IMR-90 (cell line): ENCODE results near the gene DET1. TPM values are rescaled to one million over a fixed set of nuclear protein-coding genes. Genes with fewer than 3 reads are reported as not detected.

Experiments
- ATAC-seq: fragments of 200-7000 bp; cut with Tn5 transposase; 2 replicates; pipeline ENCODE4 v1.9.1; 2020; ENCODE audit warnings: low read depth, mild to moderate bottlenecking, moderate library complexity
- BruUV-seq: library from RNA; stranded (reverse); fragments of 400-500 nt; replicated peaks from 2 replicates; lab custom pipeline; 2021; lab: Mats Ljungman, UMichigan
- CTCF ChIA-PET: fragments of 300-600 bp; formaldehyde crosslinking; extraction: SDS; loops from one replicate; lab custom pipeline; 2021; ENCODE audit warnings: antibody characterized with exemption; lab: Yijun Ruan, JAX
- POLR2A ChIA-PET: fragments of 300-600 bp; sonication (Branson Sonifier 250); formaldehyde crosslinking; loops from one replicate; lab custom pipeline; 2022; ENCODE audit warnings: antibody characterized with exemption; ENCODE audit not compliant: unreplicated experiment; lab: Charles Lee
- DNase-seq: peaks from one replicate; pipeline ENCODE4 v3.0.0; 2013
- H2AFZ ChIP-seq: replicated peaks from 2 replicates; pipeline ENCODE3; 2013; ENCODE audit warnings: low read length, mild to moderate bottlenecking; ENCODE audit not compliant: poor library complexity
- H2AK5ac ChIP-seq: 2 replicates; pipeline ENCODE4 v1.6.1; 2013; ENCODE audit warnings: low read depth, low read length, inconsistent platforms
- H2AK9ac ChIP-seq: replicated peaks from 2 replicates; pipeline ENCODE3; 2013; ENCODE audit warnings: mild to moderate bottlenecking, low read depth, low read length, moderate library complexity; ENCODE audit not compliant: poor library complexity
- H2BK120ac ChIP-seq: 2 replicates; pipeline ENCODE4 v1.6.1; 2013; ENCODE audit warnings: low read depth, low read length, inconsistent platforms
- H2BK15ac ChIP-seq: 3 replicates; pipeline ENCODE4 v1.6.1; 2013; ENCODE audit warnings: low read depth, low read length, inconsistent platforms
- H2BK20ac ChIP-seq: 2 replicates; pipeline ENCODE4 v1.6.1; 2013; ENCODE audit warnings: low read depth, mild to moderate bottlenecking, inconsistent platforms, low read length, moderate library complexity
- H2BK5ac ChIP-seq: 2 replicates; pipeline ENCODE4 v1.6.1; 2013; ENCODE audit warnings: mild to moderate bottlenecking, low read depth, low read length, inconsistent platforms; ENCODE audit not compliant: poor library complexity, severe bottlenecking
- H3K14ac ChIP-seq: replicated peaks from 2 replicates; pipeline ENCODE4 v1.6.1; 2013; ENCODE audit warnings: low read depth, low read length, inconsistent platforms
- H3K18ac ChIP-seq: 2 replicates; pipeline ENCODE4 v1.6.1; 2013; ENCODE audit warnings: low read depth, low read length, control low read depth
- H3K23ac ChIP-seq: 2 replicates; pipeline ENCODE4 v1.6.1; 2013; ENCODE audit warnings: low read depth, low read length, inconsistent platforms
- H3K27ac ChIP-seq: 2 replicates; pipeline ENCODE4 v1.5.1; 2013; ENCODE audit warnings: mild to moderate bottlenecking, control low read depth, low read length; ENCODE audit not compliant: insufficient read depth
- H3K27me3 ChIP-seq: 2 replicates; pipeline ENCODE4 v1.6.1; 2013; ENCODE audit warnings: low read length; ENCODE audit not compliant: control insufficient read depth, insufficient read depth
- H3K36me3 ChIP-seq: 2 replicates; pipeline ENCODE4 v1.6.1; 2013; ENCODE audit warnings: low read length, mixed read lengths; ENCODE audit not compliant: control insufficient read depth, insufficient read depth
- H3K4ac ChIP-seq: 2 replicates; pipeline ENCODE4 v1.6.1; 2013; ENCODE audit warnings: low read depth, low read length, inconsistent platforms
- H3K4me1 ChIP-seq: 2 replicates; pipeline ENCODE4 v1.6.1; 2013; ENCODE audit warnings: low read length, mixed read lengths; ENCODE audit not compliant: control insufficient read depth, insufficient read depth
- H3K4me2 ChIP-seq: 2 replicates; pipeline ENCODE4 v1.6.1; 2013; ENCODE audit warnings: low read depth, mild to moderate bottlenecking, control low read depth, low read length, moderate library complexity
- H3K4me3 ChIP-seq: 2 replicates; pipeline ENCODE4 v1.5.1; 2013; ENCODE audit warnings: low read depth, mild to moderate bottlenecking, control low read depth, low read length, moderate library complexity; ENCODE audit not compliant: insufficient read depth
- H3K56ac ChIP-seq: 2 replicates; pipeline ENCODE4 v1.6.1; 2013; ENCODE audit warnings: low read length, inconsistent platforms; ENCODE audit not compliant: insufficient read depth; ENCODE audit errors: extremely low read depth
- H3K79me1 ChIP-seq, 2 experiments: 2 replicates each; pipeline ENCODE4 v1.6.1; 2013; ENCODE audit warnings: low read length in 2 of 2, inconsistent platforms in 1 of 2, low read depth in 1 of 2
- H3K9ac ChIP-seq: 2 replicates; pipeline ENCODE4 v1.6.1; 2013; ENCODE audit warnings: low read depth, low read length, control low read depth
- H3K9me1 ChIP-seq: 2 replicates; pipeline ENCODE4 v1.6.1; 2013; ENCODE audit warnings: low read length, inconsistent platforms; ENCODE audit not compliant: insufficient read depth
- H3K9me3 ChIP-seq: 2 replicates; pipeline ENCODE4 v1.6.1; 2013; ENCODE audit warnings: low read length; ENCODE audit not compliant: control insufficient read depth, insufficient read depth
- H4K20me1 ChIP-seq: 2 replicates; pipeline ENCODE4 v1.6.1; 2013; ENCODE audit warnings: low read length, inconsistent platforms; ENCODE audit not compliant: insufficient read depth
- H4K5ac ChIP-seq: 2 replicates; pipeline ENCODE4 v1.6.1; 2013; ENCODE audit warnings: mild to moderate bottlenecking, low read depth, low read length, control low read depth
- H4K8ac ChIP-seq, 2 experiments: 2 replicates each; pipeline ENCODE4 v1.6.1; 2013; ENCODE audit warnings: low read depth in 2 of 2, low read length in 2 of 2, control low read depth in 1 of 2, inconsistent platforms in 1 of 2
- H4K91ac ChIP-seq: 2 replicates; pipeline ENCODE4 v1.6.1; 2013; ENCODE audit warnings: low read depth, low read length, inconsistent platforms; ENCODE audit not compliant: insufficient read depth
- BHLHE40 ChIP-seq: fragments of 150-350 bp; IDR thresholded peaks from 2 replicates; pipeline ENCODE4 v1.6.1; 2016; ENCODE audit warnings: mild to moderate bottlenecking, low read depth, low read length
- CEBPB ChIP-seq: IDR thresholded peaks from 2 replicates; pipeline ENCODE4 v1.6.1; 2012; ENCODE audit warnings: low read depth, low read length, improper control_type of control experiment
- CHD1 ChIP-seq: IDR thresholded peaks from 2 replicates; pipeline ENCODE4 v1.6.1; 2012; ENCODE audit warnings: low read depth, low read length, improper control_type of control experiment
- FOS ChIP-seq: fragments of 150-350 bp; IDR thresholded peaks from 2 replicates; pipeline ENCODE4 v1.6.1; 2016; ENCODE audit warnings: low read depth, low read length
- MAFK ChIP-seq: IDR thresholded peaks from 2 replicates; pipeline ENCODE4 v1.6.1; 2012; ENCODE audit warnings: low read depth, low read length, improper control_type of control experiment
- MAZ ChIP-seq: IDR thresholded peaks from 2 replicates; pipeline ENCODE4 v1.6.1; 2012; ENCODE audit warnings: low read depth, mild to moderate bottlenecking, low read length, improper control_type of control experiment, moderate library complexity, borderline replicate concordance
- MXI1 ChIP-seq: IDR thresholded peaks from 2 replicates; pipeline ENCODE4 v1.6.1; 2012; ENCODE audit warnings: low read depth, mild to moderate bottlenecking, low read length, moderate library complexity, borderline replicate concordance
- NFE2L2 ChIP-seq: fragments of 150-350 bp; IDR thresholded peaks from 2 replicates; pipeline ENCODE4 v1.6.1; 2016; ENCODE audit warnings: low read depth, mild to moderate bottlenecking, low read length
- POLR2A ChIP-seq: IDR thresholded peaks from 2 replicates; pipeline ENCODE4 v1.6.1; 2012; ENCODE audit warnings: mild to moderate bottlenecking, low read depth, low read length
- RAD21 ChIP-seq: IDR thresholded peaks from 2 replicates; pipeline ENCODE4 v1.6.1; 2012; ENCODE audit warnings: low read length, improper control_type of control experiment
- RCOR1 ChIP-seq: IDR thresholded peaks from 2 replicates; pipeline ENCODE4 v1.6.1; 2012; ENCODE audit warnings: mild to moderate bottlenecking, low read length, improper control_type of control experiment; ENCODE audit not compliant: insufficient replicate concordance
- RFX5 ChIP-seq: IDR thresholded peaks from 2 replicates; pipeline ENCODE4 v1.8.0; 2012; ENCODE audit warnings: low read depth, mild to moderate bottlenecking, low read length, moderate library complexity
- SMC3 ChIP-seq: fragments of 150-350 bp; IDR thresholded peaks from 2 replicates; pipeline ENCODE4 v1.6.1; 2016; ENCODE audit warnings: low read depth, mild to moderate bottlenecking, antibody characterized with exemption, low read length, moderate library complexity
- WGBS, 2 experiments: methylation state at CpG; one replicate each; pipeline versions ENCODE4 v1.1.5 to v1.1.7; 2013; ENCODE audit warnings: missing lambda C conversion rate in 2 of 2; ENCODE audit not compliant: insufficient read length in 1 of 2; ENCODE audit errors: extremely low coverage in 2 of 2; 5-methylcytosine and 5-hydroxymethylcytosine counted together
- dilution Hi-C: fragments of 300-500 bp; cut with HindIII; formaldehyde crosslinking; loops from one replicate; pipeline ENCODE4 v1.14.3; 2018; ENCODE audit warnings: low sequenced_read_pairs; ENCODE audit not compliant: unreplicated experiment
- in situ Hi-C: fragments of 300-500 bp; cut with MboI; formaldehyde crosslinking; loops from 3 replicates; pipeline ENCODE4 v1.14.3; 2019; ENCODE audit warnings: low sequenced_read_pairs, inconsistent platforms, mixed read lengths
- intact Hi-C: fragments of 100-400 bp; cut with micrococcal nuclease; formaldehyde crosslinking; loops from 2 replicates; pipeline ENCODE4 v1.10.0; 2022
- polyA plus RNA-seq, 3 experiments: library from polyadenylated mRNA; depleted of rRNA; stranded (reverse); fragments of >200 nt; gene quantifications; 2 replicates each; pipeline ENCODE4 v1.2.3, GENCODE V29; 2012; ENCODE audit warnings: low replicate concordance in 1 of 3
- total RNA-seq: library from RNA; depleted of rRNA; stranded (reverse); fragments of >200 nt; gene quantifications from 2 replicates; pipeline ENCODE4 v1.2.3, GENCODE V29; 2012
- TF ChIP-seq, protein P1 (sequence below): fragments of 150-350 bp; IDR thresholded peaks from 2 replicates; pipeline ENCODE4 v1.6.1; 2017; ENCODE audit warnings: mild to moderate bottlenecking, antibody characterized with exemption, low read length, low read depth
- TF ChIP-seq, protein P2 (sequence below): fragments of 150-350 bp; IDR thresholded peaks from 2 replicates; pipeline ENCODE4 v1.6.1; 2016; ENCODE audit warnings: low read depth, mild to moderate bottlenecking, low read length, moderate library complexity, borderline replicate concordance
- TF ChIP-seq, protein P3 (sequence below): conservative IDR thresholded peaks from 2 replicates; pipeline ENCODE4 v1.5.1; 2012; ENCODE audit warnings: mild to moderate bottlenecking, low read depth, low read length, improper control_type of control experiment

DET1 gene
- total and polyA plus RNA-seq, 2 of the 4 experiments (the other 2 are of a cell fraction): 5.6 to 9.1 TPM

DNA sequence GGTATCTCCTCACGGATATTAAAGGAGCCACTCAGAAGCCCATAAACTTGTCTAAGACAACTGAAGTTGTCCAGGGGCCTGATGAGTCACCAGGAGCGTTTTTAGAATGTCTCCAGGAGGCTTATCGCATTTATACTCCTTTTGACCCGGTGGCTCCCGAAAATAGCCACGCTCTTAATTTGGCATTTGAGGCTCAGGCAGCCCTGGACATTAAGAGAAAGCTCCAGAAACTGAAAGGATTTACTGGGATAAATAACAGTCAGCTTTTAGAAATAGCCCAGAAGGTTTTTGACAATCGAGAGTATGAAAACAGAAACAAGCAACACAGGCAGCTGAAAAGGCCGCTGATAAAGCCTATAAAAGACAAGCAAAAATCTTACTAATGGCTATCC lies 4.1 kb downstream of the DET1 start:
- Histone ChIP-seq H3K79me1 (peaks cover 16 to 21% of the 10 kb centered on the region in 2 experiments), H2BK15ac (no peak overlapping the region), H2BK20ac (no peak overlapping the region), H3K4me2 (no peak overlapping the region), H3K36me3 (no peaks in the 10 kb centered on the region; the same call in 1 of the 2 replicates), H2BK120ac (no peak overlapping the region), H3K27me3 (no peaks in the 10 kb centered on the region), H3K4ac (no peak overlapping the region), H3K9me3 (no peaks in the 10 kb centered on the region), H4K91ac (no peak overlapping the region), H2AK5ac (no peak overlapping the region), H4K8ac (no peak overlapping the region), H2AFZ (no peak overlapping the region), H3K4me3 (no peak overlapping the region), H4K5ac (no peak overlapping the region), H2AK9ac (no peak overlapping the region), H3K18ac (no peak overlapping the region), H4K20me1 (no peaks in the 10 kb centered on the region), H2BK5ac (no peak overlapping the region), H3K4me1 (peaks cover 4% of the 10 kb centered on the region), H3K14ac (no peak overlapping the region), H3K27ac (no peak overlapping the region), H3K23ac (no peak overlapping the region), H3K9ac (no peak overlapping the region), H3K56ac (no peak overlapping the region), H3K9me1 (peaks cover 8% of the 10 kb centered on the region; the same call in 1 of the 2 replicates)
- intact Hi-C loops (no loop called here), dilution Hi-C loops (no loop called here), in situ Hi-C loops (no loop called here)
- no peak for ATAC-seq
- ChIA-PET POLR2A (no interaction called here), CTCF (no interaction called here)
- BruUV-seq: no TSS peak
- TF ChIP-seq FOS (no peak), RAD21 (no peak), RFX5 (no peak), MXI1 (no peak), RCOR1 (no peak), BHLHE40 (no peak), SMC3 (no peak), MAZ (no peak), CEBPB (no peak), MAFK (no peak), NFE2L2 (no peak), CHD1 (no peak), POLR2A (no peak)
- TF ChIP-seq, protein P1, sequence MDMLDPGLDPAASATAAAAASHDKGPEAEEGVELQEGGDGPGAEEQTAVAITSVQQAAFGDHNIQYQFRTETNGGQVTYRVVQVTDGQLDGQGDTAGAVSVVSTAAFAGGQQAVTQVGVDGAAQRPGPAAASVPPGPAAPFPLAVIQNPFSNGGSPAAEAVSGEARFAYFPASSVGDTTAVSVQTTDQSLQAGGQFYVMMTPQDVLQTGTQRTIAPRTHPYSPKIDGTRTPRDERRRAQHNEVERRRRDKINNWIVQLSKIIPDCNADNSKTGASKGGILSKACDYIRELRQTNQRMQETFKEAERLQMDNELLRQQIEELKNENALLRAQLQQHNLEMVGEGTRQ: no peak
- TF ChIP-seq, protein P2, sequence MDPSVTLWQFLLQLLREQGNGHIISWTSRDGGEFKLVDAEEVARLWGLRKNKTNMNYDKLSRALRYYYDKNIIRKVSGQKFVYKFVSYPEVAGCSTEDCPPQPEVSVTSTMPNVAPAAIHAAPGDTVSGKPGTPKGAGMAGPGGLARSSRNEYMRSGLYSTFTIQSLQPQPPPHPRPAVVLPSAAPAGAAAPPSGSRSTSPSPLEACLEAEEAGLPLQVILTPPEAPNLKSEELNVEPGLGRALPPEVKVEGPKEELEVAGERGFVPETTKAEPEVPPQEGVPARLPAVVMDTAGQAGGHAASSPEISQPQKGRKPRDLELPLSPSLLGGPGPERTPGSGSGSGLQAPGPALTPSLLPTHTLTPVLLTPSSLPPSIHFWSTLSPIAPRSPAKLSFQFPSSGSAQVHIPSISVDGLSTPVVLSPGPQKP: no peak
- TF ChIP-seq, protein P3, sequence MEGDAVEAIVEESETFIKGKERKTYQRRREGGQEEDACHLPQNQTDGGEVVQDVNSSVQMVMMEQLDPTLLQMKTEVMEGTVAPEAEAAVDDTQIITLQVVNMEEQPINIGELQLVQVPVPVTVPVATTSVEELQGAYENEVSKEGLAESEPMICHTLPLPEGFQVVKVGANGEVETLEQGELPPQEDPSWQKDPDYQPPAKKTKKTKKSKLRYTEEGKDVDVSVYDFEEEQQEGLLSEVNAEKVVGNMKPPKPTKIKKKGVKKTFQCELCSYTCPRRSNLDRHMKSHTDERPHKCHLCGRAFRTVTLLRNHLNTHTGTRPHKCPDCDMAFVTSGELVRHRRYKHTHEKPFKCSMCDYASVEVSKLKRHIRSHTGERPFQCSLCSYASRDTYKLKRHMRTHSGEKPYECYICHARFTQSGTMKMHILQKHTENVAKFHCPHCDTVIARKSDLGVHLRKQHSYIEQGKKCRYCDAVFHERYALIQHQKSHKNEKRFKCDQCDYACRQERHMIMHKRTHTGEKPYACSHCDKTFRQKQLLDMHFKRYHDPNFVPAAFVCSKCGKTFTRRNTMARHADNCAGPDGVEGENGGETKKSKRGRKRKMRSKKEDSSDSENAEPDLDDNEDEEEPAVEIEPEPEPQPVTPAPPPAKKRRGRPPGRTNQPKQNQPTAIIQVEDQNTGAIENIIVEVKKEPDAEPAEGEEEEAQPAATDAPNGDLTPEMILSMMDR: no peak
- DNase-seq: no peak
- WGBS, 2 experiments: 96% methylated on average over 5 of the region's 8 CpGs; no CpG with 5 or more reads in 1 of the 2 experiments
